GM06990 (cell line): ENCODE data around the gene HCN1.

Source experiments
- DNase-seq: peaks from one replicate; pipeline ENCODE4 v3.0.0-alpha.2; 2011; ENCODE audit not compliant: insufficient read length; ENCODE audit errors: extremely low read depth
- H3K27me3 ChIP-seq: replicated peaks from 2 replicates; pipeline ENCODE4 v1.6.0; 2011; ENCODE audit warnings: low read length; ENCODE audit not compliant: control insufficient read depth, insufficient read depth
- H3K36me3 ChIP-seq: 2 replicates; pipeline ENCODE4 v1.5.1; 2011; ENCODE audit warnings: low read length; ENCODE audit not compliant: control insufficient read depth, insufficient read depth
- H3K4me3 ChIP-seq: replicated peaks from 2 replicates; pipeline ENCODE4 v1.5.1; 2011; ENCODE audit warnings: low read depth, mild to moderate bottlenecking, control low read depth, low read length
- TF ChIP-seq, protein P1 (sequence below): IDR thresholded peaks from 2 replicates; pipeline ENCODE4 v1.5.1; 2011; ENCODE audit warnings: low read length, control low read depth, mild to moderate bottlenecking, inconsistent platforms; ENCODE audit not compliant: insufficient read depth, poor library complexity, severe bottlenecking

HCN1 gene

DNA sequence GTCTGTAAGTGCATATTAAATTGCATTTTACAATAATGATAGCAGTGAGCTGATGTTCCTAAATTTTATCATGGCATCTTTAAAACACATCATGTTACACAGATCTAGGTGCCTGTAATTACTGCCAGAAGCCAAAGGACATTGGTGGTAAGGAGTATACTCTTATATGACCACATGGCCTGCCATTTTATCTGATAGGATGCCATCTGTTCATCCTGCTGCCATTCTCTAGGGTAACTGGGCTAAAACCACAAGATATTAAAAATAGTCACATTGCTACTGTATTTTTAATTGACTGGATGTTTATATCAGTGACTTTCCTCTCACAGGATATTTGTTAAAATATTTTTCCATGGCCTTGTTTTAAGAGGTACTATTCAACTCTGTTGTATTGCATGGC is 53.1 kb downstream of the HCN1 start:
- TF ChIP-seq, protein P1, sequence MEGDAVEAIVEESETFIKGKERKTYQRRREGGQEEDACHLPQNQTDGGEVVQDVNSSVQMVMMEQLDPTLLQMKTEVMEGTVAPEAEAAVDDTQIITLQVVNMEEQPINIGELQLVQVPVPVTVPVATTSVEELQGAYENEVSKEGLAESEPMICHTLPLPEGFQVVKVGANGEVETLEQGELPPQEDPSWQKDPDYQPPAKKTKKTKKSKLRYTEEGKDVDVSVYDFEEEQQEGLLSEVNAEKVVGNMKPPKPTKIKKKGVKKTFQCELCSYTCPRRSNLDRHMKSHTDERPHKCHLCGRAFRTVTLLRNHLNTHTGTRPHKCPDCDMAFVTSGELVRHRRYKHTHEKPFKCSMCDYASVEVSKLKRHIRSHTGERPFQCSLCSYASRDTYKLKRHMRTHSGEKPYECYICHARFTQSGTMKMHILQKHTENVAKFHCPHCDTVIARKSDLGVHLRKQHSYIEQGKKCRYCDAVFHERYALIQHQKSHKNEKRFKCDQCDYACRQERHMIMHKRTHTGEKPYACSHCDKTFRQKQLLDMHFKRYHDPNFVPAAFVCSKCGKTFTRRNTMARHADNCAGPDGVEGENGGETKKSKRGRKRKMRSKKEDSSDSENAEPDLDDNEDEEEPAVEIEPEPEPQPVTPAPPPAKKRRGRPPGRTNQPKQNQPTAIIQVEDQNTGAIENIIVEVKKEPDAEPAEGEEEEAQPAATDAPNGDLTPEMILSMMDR: no peak
- DNase-seq: no peak

DNA sequence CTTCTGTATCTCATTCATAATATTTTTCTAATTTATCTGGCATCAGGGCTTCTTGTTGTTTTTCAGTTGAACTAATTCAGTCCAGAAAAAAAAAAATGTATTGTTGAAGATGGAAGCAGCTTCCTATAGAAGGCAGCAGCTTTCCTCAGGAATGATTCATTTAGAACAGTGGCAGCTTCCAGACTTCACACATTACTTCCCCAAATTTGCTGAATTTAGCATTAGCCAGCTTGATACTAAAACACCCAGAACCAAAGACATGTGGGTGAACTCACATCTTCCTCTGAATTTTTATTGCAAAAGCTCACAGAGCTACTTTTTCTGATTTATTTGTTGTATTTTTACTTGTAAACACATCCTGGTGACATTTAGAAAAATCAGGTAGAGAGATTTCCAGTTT is 53.8 kb downstream of the HCN1 start:
- Histone ChIP-seq H3K27me3 (no peaks in the 10 kb centered on the region), H3K4me3 (no peak overlapping the region), H3K36me3 (no peaks in the 10 kb centered on the region)
- no peak for DNase-seq
- TF ChIP-seq, protein P1: no peak

More for the DNA sequence above, 53.1 kb downstream of the HCN1 start:
- Histone ChIP-seq H3K27me3 (no peaks in the 10 kb centered on the region), H3K4me3 (no peak overlapping the region), H3K36me3 (no peaks in the 10 kb centered on the region)

DNA sequence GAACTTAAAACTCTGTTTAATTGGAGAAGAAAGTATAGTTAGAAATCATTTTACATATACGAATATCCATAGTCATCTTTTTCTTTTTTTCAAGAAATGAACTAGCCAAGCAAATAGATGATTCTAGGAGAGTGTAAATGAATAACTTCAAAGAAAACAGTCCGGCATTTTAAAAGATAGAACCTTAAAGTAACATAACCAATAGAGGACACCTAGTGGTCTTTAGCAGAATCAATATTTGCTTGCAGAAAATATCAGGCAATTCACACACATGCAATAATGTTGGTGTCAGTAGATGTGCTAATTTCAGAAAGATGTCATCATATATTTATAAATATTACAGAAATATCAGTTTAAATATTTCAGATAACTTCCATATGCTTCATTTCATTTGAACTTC is 57.1 kb downstream of the HCN1 start:
- Histone ChIP-seq H3K36me3 (no peaks in the 10 kb centered on the region), H3K4me3 (no peak overlapping the region), H3K27me3 (no peaks in the 10 kb centered on the region)
- TF ChIP-seq, protein P1: peak; percentile 29
- DNase-seq: no peak

DNA sequence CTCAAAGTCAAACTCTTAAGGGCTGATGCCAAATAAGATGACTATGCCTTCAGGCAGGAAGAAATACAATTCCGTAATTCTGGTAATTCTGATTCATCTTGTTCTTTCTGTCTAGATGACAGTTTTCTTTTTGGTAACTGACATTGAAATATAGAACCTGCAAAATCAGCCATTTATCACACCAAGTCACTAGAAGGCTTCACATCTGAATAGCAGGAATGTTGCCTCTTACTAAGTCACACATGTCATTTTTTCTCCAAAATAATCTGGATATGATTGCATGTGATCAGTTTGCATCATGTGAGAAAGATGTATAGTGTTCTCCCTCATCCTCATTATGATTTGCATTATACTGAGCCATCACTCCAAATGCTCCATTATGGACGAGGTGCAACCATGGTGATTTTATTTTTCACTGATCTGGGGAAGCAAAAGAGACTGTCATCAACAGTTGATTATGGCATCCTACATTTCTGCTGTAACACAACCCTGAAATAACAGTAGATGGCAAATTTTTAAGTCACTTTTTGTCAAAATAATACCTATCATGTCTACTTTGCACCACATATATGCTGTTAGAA is 69.0 kb downstream of the HCN1 start:
- no peak for DNase-seq
- Histone ChIP-seq H3K4me3 (no peak overlapping the region), H3K36me3 (no peaks in the 10 kb centered on the region), H3K27me3 (no peaks in the 10 kb centered on the region)
- TF ChIP-seq, protein P1: no peak

DNA sequence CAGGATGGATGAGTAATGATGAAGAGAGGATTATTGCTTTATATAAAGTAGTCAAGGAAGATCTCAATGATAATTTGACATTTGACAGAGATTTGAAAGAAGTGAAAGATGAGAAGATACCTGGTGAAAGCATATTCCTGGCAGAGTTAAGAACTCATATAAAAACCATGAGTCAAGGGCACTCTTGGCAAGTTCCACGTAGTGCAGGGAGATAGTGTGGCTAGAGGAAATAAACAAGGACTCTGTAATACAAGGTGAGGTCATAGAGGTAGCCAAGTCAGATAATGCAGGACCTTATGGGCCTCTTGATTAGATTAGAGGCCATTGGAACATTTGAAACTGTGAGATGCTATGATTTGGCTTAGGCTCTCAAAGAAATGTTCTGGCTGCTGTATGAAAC is 72.3 kb downstream of the HCN1 start:
- Histone ChIP-seq H3K27me3 (no peaks in the 10 kb centered on the region), H3K4me3 (no peak overlapping the region), H3K36me3 (no peaks in the 10 kb centered on the region)
- DNase-seq: no peak
- TF ChIP-seq, protein P1: no peak

DNA sequence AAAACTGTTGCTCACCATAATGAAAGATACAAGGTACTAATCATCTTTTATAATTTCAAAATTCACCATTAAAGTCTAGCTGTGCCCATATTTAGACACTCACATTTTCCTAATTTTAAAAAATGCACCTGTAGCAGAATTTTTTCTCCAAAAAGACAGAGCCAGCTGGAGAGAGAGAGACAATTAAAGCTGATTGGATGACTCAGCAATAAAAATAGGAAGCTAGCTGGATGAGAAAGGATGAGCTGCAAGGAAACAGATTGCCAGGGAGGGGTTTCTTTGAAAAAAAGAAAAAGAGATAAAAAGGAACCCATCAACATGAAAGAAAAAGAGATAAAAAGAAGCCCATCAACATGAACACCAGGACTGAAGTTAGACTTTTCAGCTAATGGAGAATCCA is 73.8 kb downstream of the HCN1 start:
- Histone ChIP-seq H3K36me3 (no peaks in the 10 kb centered on the region), H3K4me3 (no peak overlapping the region), H3K27me3 (no peaks in the 10 kb centered on the region)
- no peak for DNase-seq
- TF ChIP-seq, protein P1: no peak
